Ovary (tissue), 3 donors: ENCODE data around the gene SRRM2.

Source experiments
- CTCF ChIP-seq, 3 donors: fragments of 450-650 bp in 2 of 3; fragments of 200-600 bp in 1 of 3; IDR thresholded peaks; one replicate each; pipeline versions ENCODE4 v1.5.1 to v1.8.0; 2016 to 2022; ENCODE audit warnings: antibody characterized with exemption in 3 of 3, mild to moderate bottlenecking in 1 of 3
- EP300 ChIP-seq: sonication (generic); formaldehyde crosslinking; IDR thresholded peaks from one replicate; pipeline ENCODE4 v1.6.1; 2017; ENCODE audit warnings: antibody characterized with exemption
- donor health status: DM: no; HTN: no; CAD: no.

DNA sequence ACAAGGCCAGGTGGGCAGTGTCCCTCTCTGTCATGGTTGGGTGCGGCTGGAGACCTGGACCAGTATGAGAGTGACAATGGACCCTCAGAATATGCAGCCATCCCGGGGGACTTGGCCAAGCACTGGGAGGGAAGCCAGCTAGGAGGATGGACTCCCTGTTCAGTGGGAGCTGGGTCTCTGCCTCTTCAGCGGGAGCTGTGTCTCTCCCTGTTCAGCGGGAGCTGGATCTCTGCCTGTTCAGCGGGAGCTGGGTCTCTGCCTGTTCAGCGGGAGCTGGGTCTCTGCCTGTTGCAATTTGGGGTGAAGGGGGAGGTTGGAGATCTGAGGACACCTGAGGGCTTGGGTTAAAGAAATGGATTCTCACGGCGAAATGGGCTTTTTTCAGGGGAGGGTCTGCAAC is 38.7 kb downstream of the SRRM2 start:
- TF ChIP-seq EP300 (no peak), CTCF (IDR thresholded peaks at IDR 0.05) (no peak)
